Fibroblast of mammary gland (primary cell): ENCODE measurements around the gene HMCN1.

Source experiments
- DNase-seq: peaks from one replicate; pipeline ENCODE4 v3.0.0-alpha.2; 2010; ENCODE audit warnings: low read depth
- H3K4me3 ChIP-seq: 2 replicates; pipeline ENCODE4 v1.5.1; 2011; ENCODE audit warnings: low read depth, mild to moderate bottlenecking, low read length, moderate library complexity; ENCODE audit not compliant: control insufficient read depth
- TF ChIP-seq, protein P1 (sequence below): conservative IDR thresholded peaks from 2 replicates; pipeline ENCODE4 v1.5.1; 2011; ENCODE audit warnings: low read depth, low read length, inconsistent platforms; ENCODE audit not compliant: control insufficient read depth, insufficient read depth

The HMCN1 gene

DNA sequence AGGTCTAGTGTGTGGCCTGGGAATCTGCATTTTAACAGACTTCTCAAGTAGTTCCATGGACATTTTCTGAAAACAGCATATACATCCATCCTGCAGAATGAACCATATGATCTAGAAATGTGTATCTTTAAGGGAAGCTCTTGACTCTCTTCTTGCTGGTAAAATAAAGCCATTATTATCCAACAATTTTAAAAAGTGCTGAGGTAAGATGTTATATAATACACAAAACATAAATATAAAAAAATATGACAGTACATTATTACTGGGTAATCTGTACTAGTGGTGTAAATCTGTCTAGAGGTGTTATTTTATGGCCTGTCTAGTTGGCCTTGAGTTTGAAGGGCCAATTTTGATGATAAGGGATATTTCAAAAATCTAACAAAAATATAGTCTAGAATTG is 201.2 kb downstream of the HMCN1 start:
- TF ChIP-seq, protein P1, sequence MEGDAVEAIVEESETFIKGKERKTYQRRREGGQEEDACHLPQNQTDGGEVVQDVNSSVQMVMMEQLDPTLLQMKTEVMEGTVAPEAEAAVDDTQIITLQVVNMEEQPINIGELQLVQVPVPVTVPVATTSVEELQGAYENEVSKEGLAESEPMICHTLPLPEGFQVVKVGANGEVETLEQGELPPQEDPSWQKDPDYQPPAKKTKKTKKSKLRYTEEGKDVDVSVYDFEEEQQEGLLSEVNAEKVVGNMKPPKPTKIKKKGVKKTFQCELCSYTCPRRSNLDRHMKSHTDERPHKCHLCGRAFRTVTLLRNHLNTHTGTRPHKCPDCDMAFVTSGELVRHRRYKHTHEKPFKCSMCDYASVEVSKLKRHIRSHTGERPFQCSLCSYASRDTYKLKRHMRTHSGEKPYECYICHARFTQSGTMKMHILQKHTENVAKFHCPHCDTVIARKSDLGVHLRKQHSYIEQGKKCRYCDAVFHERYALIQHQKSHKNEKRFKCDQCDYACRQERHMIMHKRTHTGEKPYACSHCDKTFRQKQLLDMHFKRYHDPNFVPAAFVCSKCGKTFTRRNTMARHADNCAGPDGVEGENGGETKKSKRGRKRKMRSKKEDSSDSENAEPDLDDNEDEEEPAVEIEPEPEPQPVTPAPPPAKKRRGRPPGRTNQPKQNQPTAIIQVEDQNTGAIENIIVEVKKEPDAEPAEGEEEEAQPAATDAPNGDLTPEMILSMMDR = no peak
- no peak overlapping the region for H3K4me3 ChIP-seq
- no peak for DNase-seq

DNA sequence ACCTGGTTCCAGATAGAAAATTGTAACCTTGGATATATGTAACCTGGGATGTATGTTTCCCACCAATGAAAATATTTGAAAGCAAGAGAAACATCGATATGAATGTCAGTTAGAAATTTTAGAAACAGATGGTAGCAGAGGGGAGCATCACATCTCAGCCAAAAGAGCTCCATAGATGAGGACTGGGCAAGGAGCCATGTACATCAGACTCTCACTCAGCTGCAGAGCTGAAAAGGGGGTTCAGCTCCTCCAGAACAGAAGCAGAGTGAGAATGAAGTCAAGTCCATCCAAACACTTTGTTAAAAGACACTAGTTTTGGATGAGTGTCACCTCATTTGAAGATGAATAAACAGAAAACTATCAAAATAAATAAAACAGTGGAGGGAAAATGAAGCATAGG is 202.4 kb downstream of the HMCN1 start:
- TF ChIP-seq, protein P1 = no peak
- no peak overlapping the region for H3K4me3 ChIP-seq
- DNase-seq = no peak

DNA sequence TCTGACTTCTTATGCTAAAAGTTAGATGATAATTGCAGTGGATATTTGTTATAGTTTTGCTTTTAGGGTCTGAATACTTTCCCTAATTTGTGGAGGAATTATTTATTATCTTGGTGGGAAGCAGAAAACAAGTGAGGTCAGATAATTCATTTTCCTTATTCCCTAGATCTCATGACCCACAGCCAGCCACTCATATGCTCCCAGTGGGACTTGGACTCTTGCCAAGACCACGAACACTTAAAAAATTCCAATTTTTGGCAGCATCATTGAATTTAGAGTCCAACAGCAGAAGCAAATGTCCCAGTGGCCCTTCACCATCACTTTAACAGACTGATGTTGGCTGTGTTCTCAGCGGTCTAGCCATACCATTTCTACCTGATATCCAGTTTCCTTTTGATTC is 204.2 kb downstream of the HMCN1 start:
- DNase-seq = peak; percentile 87
- H3K4me3 ChIP-seq = no peak overlapping the region
- TF ChIP-seq, protein P1 = no peak

DNA sequence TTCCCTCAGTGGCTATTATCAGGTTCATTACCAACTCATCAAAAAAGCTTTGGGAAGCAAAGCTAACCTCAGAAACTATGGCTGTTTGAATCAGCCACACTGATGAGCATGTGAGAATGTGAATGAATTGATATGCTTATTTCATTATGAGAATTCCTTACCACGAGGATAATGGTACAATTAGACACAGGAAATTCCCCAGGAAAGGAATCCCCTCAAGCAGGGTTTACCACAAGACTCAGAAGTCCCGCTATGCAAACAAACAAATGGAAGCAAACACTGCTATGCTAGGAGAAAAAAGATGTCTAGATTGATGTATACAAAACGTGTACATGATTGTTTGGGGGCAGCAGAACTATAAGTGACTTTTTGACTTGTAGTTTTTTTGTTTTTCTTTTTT is 205.0 kb downstream of the HMCN1 start:
- DNase-seq = no peak

DNA sequence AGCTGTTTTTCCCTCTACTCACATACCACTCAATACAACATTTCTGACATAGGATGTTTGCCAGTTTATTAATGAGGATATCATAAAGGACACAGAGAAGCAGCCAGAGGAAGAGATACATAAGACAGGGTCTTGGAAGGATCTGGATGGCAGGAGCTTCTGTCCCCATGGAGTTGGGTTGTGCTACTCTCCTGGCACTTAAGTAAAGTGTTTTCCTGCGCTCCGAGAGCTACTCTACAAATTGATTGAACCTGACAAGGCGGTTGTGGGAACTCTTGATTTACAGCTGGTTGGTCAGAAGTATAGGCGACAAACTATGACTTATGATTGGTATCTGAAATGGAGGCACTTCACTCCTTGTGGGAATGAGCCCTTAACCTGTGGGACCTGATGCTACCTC is 208.8 kb downstream of the HMCN1 start:
- DNase-seq = no peak
- no peak overlapping the region for H3K4me3 ChIP-seq

More for the DNA sequence above, 205.0 kb downstream of the HMCN1 start:
- TF ChIP-seq, protein P1 = no peak
- H3K4me3 ChIP-seq = no peak overlapping the region

DNA sequence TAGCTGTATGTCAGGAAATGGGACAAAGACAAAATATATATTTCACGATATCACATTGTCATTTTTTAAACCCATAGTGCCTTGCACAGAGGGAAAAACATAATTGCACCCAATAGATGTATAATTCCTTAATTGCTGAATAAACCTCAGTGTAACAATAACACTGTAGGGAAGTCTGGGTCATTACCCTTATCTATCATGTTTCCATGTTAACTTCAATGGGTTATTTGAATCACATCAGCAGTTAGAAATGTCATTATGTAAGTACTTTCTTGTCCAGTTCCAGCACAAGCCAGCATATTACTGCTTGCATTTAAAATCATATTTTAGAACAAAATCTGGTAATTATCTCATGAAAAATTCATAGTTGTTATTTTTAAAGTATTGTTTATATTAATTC is 222.7 kb downstream of the HMCN1 start:
- DNase-seq = no peak
- TF ChIP-seq, protein P1 = no peak
- no peak overlapping the region for H3K4me3 ChIP-seq

More for the DNA sequence above, 208.8 kb downstream of the HMCN1 start:
- TF ChIP-seq, protein P1 = no peak
